ENCODE measurements around the gene PTPN4. TPM values are rescaled to one million over a fixed set of nuclear protein-coding genes. Genes with fewer than 3 reads are reported as not detected.

The PTPN4 gene
- total RNA-seq, 4 donors from 2014 or later = 9.6 to 30.1 (median 18.4) TPM

GRCh38 chr2:119713819-119714490 lies 45.8 kb upstream of the PTPN4 start:
- H3K9me3 ChIP-seq = no peaks in the 10 kb centered on the region
- H3K4me3 ChIP-seq = no peak overlapping the region
- no peaks in the 10 kb centered on the region for H3K4me1 ChIP-seq
- intact Hi-C loops (cut with DNase I) = no loop called here
- no peak overlapping the region for H3K27ac ChIP-seq
- TF ChIP-seq POLR2A (IDR thresholded peaks at IDR 0.05) (no peak), CTCF (IDR thresholded peaks at IDR 0.05) (no peak)
- H3K27me3 ChIP-seq = no peaks in the 10 kb centered on the region
- WGBS, 2 donors = 55 to 66% methylated on average over 5 to 6 of the region's 7 CpGs
- H3K36me3 ChIP-seq = no peaks in the 10 kb centered on the region
- no peak for DNase-seq

- no peaks in the 10 kb centered on the region for H3K36me3 ChIP-seq
- no peaks in the 10 kb centered on the region for H3K4me1 ChIP-seq
- H3K4me3 ChIP-seq = no peak overlapping the region
- WGBS, 2 donors = 81 to 83% methylated on average over 14 to 16 of the region's 23 CpGs
- H3K9me3 ChIP-seq = no peaks in the 10 kb centered on the region
- no peaks in the 10 kb centered on the region for H3K27me3 ChIP-seq
- H3K27ac ChIP-seq = no peak overlapping the region
- no peak for TF ChIP-seq POLR2A (IDR thresholded peaks at IDR 0.05)
- TF ChIP-seq CTCF (IDR thresholded peaks at IDR 0.05) = no peak
- DNase-seq = no peak
- intact Hi-C loops (cut with DNase I) = no loop called here
These were observed 44.1 kb upstream of the PTPN4 start for GRCh38 chr2:119715409-119716283.

GRCh38 chr2:119716284-119716672 lies 43.4 kb upstream of the PTPN4 start:
- Histone ChIP-seq H3K36me3 (no peaks in the 10 kb centered on the region), H3K27me3 (no peaks in the 10 kb centered on the region), H3K9me3 (no peaks in the 10 kb centered on the region), H3K4me3 (no peak overlapping the region), H3K27ac (no peak overlapping the region), H3K4me1 (no peaks in the 10 kb centered on the region)
- DNase-seq = no peak
- 84 to 95% methylated on average over 5 to 6 of the region's 6 CpGs for WGBS, 2 donors
- intact Hi-C loops (cut with DNase I) = no loop called here
- TF ChIP-seq CTCF (IDR thresholded peaks at IDR 0.05) (no peak), POLR2A (IDR thresholded peaks at IDR 0.05) (no peak)

- Histone ChIP-seq H3K4me1 (no peaks in the 10 kb centered on the region), H3K27ac (no peak overlapping the region), H3K36me3 (no peaks in the 10 kb centered on the region), H3K27me3 (no peaks in the 10 kb centered on the region), H3K4me3 (no peak overlapping the region), H3K9me3 (no peaks in the 10 kb centered on the region)
- no peak for TF ChIP-seq POLR2A (IDR thresholded peaks at IDR 0.05)
- TF ChIP-seq CTCF (IDR thresholded peaks at IDR 0.05) = no peak
- DNase-seq = no peak
- intact Hi-C loops (cut with DNase I) = no loop called here
- WGBS, 2 donors = 78% methylated on average over 11 to 12 of the region's 12 CpGs
These were observed 41.0 kb upstream of the PTPN4 start for GRCh38 chr2:119718501-119719260.

- no peak overlapping the region for H3K27ac ChIP-seq
- TF ChIP-seq POLR2A (IDR thresholded peaks at IDR 0.05) (no peak), CTCF (IDR thresholded peaks at IDR 0.05) (no peak)
- intact Hi-C loops (cut with DNase I) = no loop called here
- H3K9me3 ChIP-seq = no peaks in the 10 kb centered on the region
- H3K27me3 ChIP-seq = no peaks in the 10 kb centered on the region
- DNase-seq = no peak
- 58 to 74% methylated on average over 3 of the region's 3 CpGs for WGBS, 2 donors
- no peaks in the 10 kb centered on the region for H3K4me1 ChIP-seq
- H3K4me3 ChIP-seq = no peak overlapping the region
- H3K36me3 ChIP-seq = no peaks in the 10 kb centered on the region
These were observed 40.5 kb upstream of the PTPN4 start for GRCh38 chr2:119719261-119719627.

All from esophagus squamous epithelium (tissue), 5 donors.